Mesendoderm (in vitro differentiated cells): Measurements from ENCODE around the gene B4GALNT3.

Source experiments
- DNase-seq: peaks from one replicate; pipeline ENCODE4 v3.0.0; 2013
- H2AK5ac ChIP-seq: 2 replicates; pipeline ENCODE4 v1.6.1; 2013; ENCODE audit warnings: low read length, inconsistent platforms
- H2BK120ac ChIP-seq: 2 replicates; pipeline ENCODE4 v1.6.1; 2013; ENCODE audit warnings: low read depth, mild to moderate bottlenecking, low read length, moderate library complexity, mixed read lengths
- H2BK15ac ChIP-seq: replicated peaks from 2 replicates; pipeline ENCODE4 v1.6.1; 2013; ENCODE audit warnings: low read depth, mild to moderate bottlenecking, moderate library complexity
- H2BK5ac ChIP-seq: 2 replicates; pipeline ENCODE4 v1.6.1; 2013; ENCODE audit warnings: low read length, inconsistent platforms
- H3K18ac ChIP-seq: 2 replicates; pipeline ENCODE4 v1.6.1; 2013; ENCODE audit warnings: mild to moderate bottlenecking, low read length, mixed read lengths
- H3K23ac ChIP-seq: one replicate; pipeline ENCODE4 v1.6.1; 2013; ENCODE audit warnings: low read length
- H3K27ac ChIP-seq: 2 replicates; pipeline ENCODE4 v1.5.1; 2013; ENCODE audit warnings: low read depth, mild to moderate bottlenecking, inconsistent platforms, low read length, moderate library complexity
- H3K27me3 ChIP-seq: 2 replicates; pipeline ENCODE4 v1.6.1; 2013; ENCODE audit warnings: low read length, control low read depth, mild to moderate bottlenecking, inconsistent platforms; ENCODE audit not compliant: insufficient read depth, poor library complexity
- H3K36me3 ChIP-seq: 2 replicates; pipeline ENCODE4 v1.6.1; 2013; ENCODE audit warnings: low read length, inconsistent platforms; ENCODE audit not compliant: control insufficient read depth, insufficient read depth
- H3K4ac ChIP-seq: one replicate; pipeline ENCODE4 v1.6.1; 2013; ENCODE audit warnings: low read depth, mild to moderate bottlenecking, low read length, moderate library complexity
- H3K4me1 ChIP-seq: 2 replicates; pipeline ENCODE4 v1.6.1; 2013; ENCODE audit warnings: low read depth, low read length, inconsistent platforms; ENCODE audit not compliant: control insufficient read depth
- H3K4me2 ChIP-seq: 2 replicates; pipeline ENCODE4 v1.6.1; 2013; ENCODE audit warnings: low read length
- H3K4me3 ChIP-seq: 2 replicates; pipeline ENCODE4 v1.5.1; 2013; ENCODE audit warnings: mild to moderate bottlenecking, low read length
- H3K56ac ChIP-seq: one replicate; pipeline ENCODE4 v1.6.1; 2013; ENCODE audit warnings: low read length
- H3K79me1 ChIP-seq: 2 replicates; pipeline ENCODE4 v1.6.1; 2013; ENCODE audit warnings: low read length, inconsistent platforms
- H3K79me2 ChIP-seq: 2 replicates; pipeline ENCODE4 v1.6.1; 2013; ENCODE audit warnings: mild to moderate bottlenecking, low read length; ENCODE audit not compliant: control insufficient read depth, insufficient read depth
- H3K9ac ChIP-seq: 2 replicates; pipeline ENCODE4 v1.6.1; 2013; ENCODE audit warnings: low read length, inconsistent platforms
- H4K5ac ChIP-seq: one replicate; pipeline ENCODE4 v1.6.1; 2013; ENCODE audit warnings: low read length
- H4K8ac ChIP-seq: one replicate; pipeline ENCODE4 v1.6.1; 2013; ENCODE audit warnings: low read depth, mild to moderate bottlenecking, control low read depth, low read length, moderate library complexity
- WGBS: extraction: QIAGEN DNeasy Blood & Tissue Kit; methylation state at CpG from one replicate; pipeline ENCODE4 v1.1.7; 2013; ENCODE audit warnings: low lambda C conversion rate, missing lambda C conversion rate; ENCODE audit not compliant: insufficient coverage; ENCODE audit errors: extremely low coverage; 5-methylcytosine and 5-hydroxymethylcytosine counted together

The B4GALNT3 gene

GRCh38 chr12:530308-530707 lies 70.6 kb downstream of the B4GALNT3 start:
- Histone ChIP-seq H3K79me1 (no peaks in the 10 kb centered on the region), H3K56ac (no peak overlapping the region), H2BK120ac (no peak overlapping the region), H3K36me3 (no peaks in the 10 kb centered on the region), H4K8ac (no peak overlapping the region), H2BK5ac (no peak overlapping the region), H3K79me2 (no peaks in the 10 kb centered on the region), H3K18ac (no peak overlapping the region), H2AK5ac (no peak overlapping the region), H2BK15ac (no peak overlapping the region), H3K4me3 (no peak overlapping the region), H3K4ac (no peak overlapping the region), H3K4me2 (no peak overlapping the region), H3K4me1 (no peaks in the 10 kb centered on the region), H3K9ac (no peak overlapping the region), H4K5ac (no peak overlapping the region), H3K27me3 (no peaks in the 10 kb centered on the region), H3K23ac (no peak overlapping the region), H3K27ac (no peak overlapping the region)
- WGBS = no CpG with 5 or more reads among the region's 6 CpGs
- DNase-seq = no peak

GRCh38 chr12:530821-531220 lies 71.1 kb downstream of the B4GALNT3 start:
- Histone ChIP-seq H2BK15ac (no peak overlapping the region), H3K4me2 (no peak overlapping the region), H2BK120ac (no peak overlapping the region), H3K4me3 (no peak overlapping the region), H3K9ac (no peak overlapping the region), H3K4me1 (no peaks in the 10 kb centered on the region), H4K5ac (no peak overlapping the region), H3K36me3 (no peaks in the 10 kb centered on the region), H4K8ac (no peak overlapping the region), H3K27ac (no peak overlapping the region), H3K56ac (no peak overlapping the region), H3K27me3 (no peaks in the 10 kb centered on the region), H3K23ac (no peak overlapping the region), H3K79me2 (no peaks in the 10 kb centered on the region), H3K79me1 (no peaks in the 10 kb centered on the region), H2BK5ac (no peak overlapping the region), H3K4ac (no peak overlapping the region), H2AK5ac (no peak overlapping the region), H3K18ac (no peak overlapping the region)
- WGBS = no CpG with 5 or more reads among the region's 6 CpGs
- no peak for DNase-seq

GRCh38 chr12:531951-532585 lies 72.3 kb downstream of the B4GALNT3 start:
- no peak for DNase-seq
- H3K18ac ChIP-seq = no peak overlapping the region
- no peak overlapping the region for H2BK5ac ChIP-seq
- no peak overlapping the region for H3K4me2 ChIP-seq
- H3K79me2 ChIP-seq = no peaks in the 10 kb centered on the region
- H2AK5ac ChIP-seq = no peak overlapping the region
- no peak overlapping the region for H3K23ac ChIP-seq
- no peak overlapping the region for H4K8ac ChIP-seq
- no peaks in the 10 kb centered on the region for H3K4me1 ChIP-seq
- H3K27me3 ChIP-seq = no peaks in the 10 kb centered on the region
- H3K27ac ChIP-seq = no peak overlapping the region
- no peaks in the 10 kb centered on the region for H3K36me3 ChIP-seq
- no peak overlapping the region for H3K9ac ChIP-seq
- no peak overlapping the region for H3K4ac ChIP-seq
- no peak overlapping the region for H2BK120ac ChIP-seq
- no peaks in the 10 kb centered on the region for H3K79me1 ChIP-seq
- no peak overlapping the region for H4K5ac ChIP-seq
- H3K4me3 ChIP-seq = no peak overlapping the region
- WGBS = no CpG with 5 or more reads among the region's 3 CpGs
- H2BK15ac ChIP-seq = no peak overlapping the region
- H3K56ac ChIP-seq = no peak overlapping the region

GRCh38 chr12:532908-533565 lies 73.3 kb downstream of the B4GALNT3 start:
- no CpG with 5 or more reads among the region's 9 CpGs for WGBS
- no peak overlapping the region for H3K23ac ChIP-seq
- H2BK5ac ChIP-seq = no peak overlapping the region
- H4K8ac ChIP-seq = no peak overlapping the region
- no peak overlapping the region for H3K4ac ChIP-seq
- no peak overlapping the region for H3K4me3 ChIP-seq
- H3K79me2 ChIP-seq = no peaks in the 10 kb centered on the region
- no peak for DNase-seq
- no peak overlapping the region for H3K18ac ChIP-seq
- H3K9ac ChIP-seq = no peak overlapping the region
- no peak overlapping the region for H2BK15ac ChIP-seq
- H4K5ac ChIP-seq = no peak overlapping the region
- H3K4me2 ChIP-seq = no peak overlapping the region
- no peaks in the 10 kb centered on the region for H3K79me1 ChIP-seq
- H2BK120ac ChIP-seq = no peak overlapping the region
- H3K4me1 ChIP-seq = no peaks in the 10 kb centered on the region
- no peak overlapping the region for H3K27ac ChIP-seq
- no peak overlapping the region for H2AK5ac ChIP-seq
- H3K56ac ChIP-seq = no peak overlapping the region
- no peaks in the 10 kb centered on the region for H3K36me3 ChIP-seq
- no peaks in the 10 kb centered on the region for H3K27me3 ChIP-seq

GRCh38 chr12:533718-534117 lies 74.0 kb downstream of the B4GALNT3 start:
- no peak overlapping the region for H3K23ac ChIP-seq
- no peak overlapping the region for H3K9ac ChIP-seq
- no peak overlapping the region for H3K56ac ChIP-seq
- H3K36me3 ChIP-seq = no peaks in the 10 kb centered on the region
- H3K18ac ChIP-seq = no peak overlapping the region
- H3K4me3 ChIP-seq = no peak overlapping the region
- DNase-seq = no peak
- H2BK5ac ChIP-seq = no peak overlapping the region
- H3K79me1 ChIP-seq = no peaks in the 10 kb centered on the region
- no peaks in the 10 kb centered on the region for H3K4me1 ChIP-seq
- no CpG with 5 or more reads among the region's 14 CpGs for WGBS
- no peak overlapping the region for H2BK15ac ChIP-seq
- H3K79me2 ChIP-seq = no peaks in the 10 kb centered on the region
- no peak overlapping the region for H4K8ac ChIP-seq
- H3K4me2 ChIP-seq = no peak overlapping the region
- H4K5ac ChIP-seq = no peak overlapping the region
- no peak overlapping the region for H2AK5ac ChIP-seq
- no peak overlapping the region for H3K27ac ChIP-seq
- H3K27me3 ChIP-seq = no peaks in the 10 kb centered on the region
- H3K4ac ChIP-seq = no peak overlapping the region
- H2BK120ac ChIP-seq = no peak overlapping the region

- H3K23ac ChIP-seq = no peak overlapping the region
- no peak overlapping the region for H3K4me3 ChIP-seq
- no peak overlapping the region for H3K9ac ChIP-seq
- no peak overlapping the region for H2AK5ac ChIP-seq
- H3K27me3 ChIP-seq = no peaks in the 10 kb centered on the region
- H2BK5ac ChIP-seq = no peak overlapping the region
- DNase-seq = no peak
- no peak overlapping the region for H3K27ac ChIP-seq
- H2BK120ac ChIP-seq = no peak overlapping the region
- no peaks in the 10 kb centered on the region for H3K79me1 ChIP-seq
- no peak overlapping the region for H3K4ac ChIP-seq
- no peak overlapping the region for H3K56ac ChIP-seq
- H3K36me3 ChIP-seq = no peaks in the 10 kb centered on the region
- H4K5ac ChIP-seq = no peak overlapping the region
- H3K4me2 ChIP-seq = no peak overlapping the region
- H2BK15ac ChIP-seq = no peak overlapping the region
- H3K79me2 ChIP-seq = no peaks in the 10 kb centered on the region
- no peaks in the 10 kb centered on the region for H3K4me1 ChIP-seq
- H4K8ac ChIP-seq = no peak overlapping the region
- no CpG with 5 or more reads among the region's 14 CpGs for WGBS
- no peak overlapping the region for H3K18ac ChIP-seq
Observed at GRCh38 chr12:534216-534615, 74.5 kb downstream of the B4GALNT3 start.
